Stomach (tissue), 9 donors: ENCODE data around the gene GSG1L. TPM values are rescaled to one million over a fixed set of nuclear protein-coding genes. Genes with fewer than 3 reads are reported as not detected.

ENCODE experiments used
- DNase-seq, 2 donors: peaks; one replicate each; pipeline versions ENCODE4 v3.0.0 to v3.0.0-alpha.2; 2013 to 2019
- H3K27ac ChIP-seq, 5 donors: fragments of 200-600 bp in 4 of 5; sonication (generic) in 4 of 5; one replicate each; pipeline ENCODE4 v1.5.1; 2013 to 2019; ENCODE audit warnings: mild to moderate bottlenecking in 1 of 5, moderate library complexity in 1 of 5
- H3K27me3 ChIP-seq, 3 donors: fragments of 200-600 bp; sonication (generic); one replicate each; pipeline ENCODE4 v1.5.1; 2017 to 2019; ENCODE audit warnings: mixed run types in 1 of 3
- H3K36me3 ChIP-seq, 4 donors: fragments of 200-600 bp; sonication (generic); 1 replicate in 3 of 4; 2 replicates in 1 of 4; pipeline ENCODE4 v1.5.1; 2016 to 2019
- H3K4me1 ChIP-seq, 4 donors: fragments of 200-600 bp; sonication (generic); one replicate each; pipeline ENCODE4 v1.5.1; 2016 to 2019
- H3K4me3 ChIP-seq, 4 donors: fragments of 200-600 bp; sonication (generic) in 3 of 4; one replicate each; pipeline ENCODE4 v1.5.1; 2016 to 2019; ENCODE audit warnings: mild to moderate bottlenecking in 1 of 4
- H3K9me3 ChIP-seq, 4 donors: fragments of 200-600 bp; sonication (generic); one replicate each; pipeline ENCODE4 v1.5.1; 2016 to 2019
- CTCF ChIP-seq, 7 experiments: fragments of 450-650 bp in 4 of 7; fragments of 200-600 bp in 3 of 7; sonication (generic) in 3 of 7; IDR thresholded peaks; one replicate each; pipeline ENCODE4 v1.5.1; 2016 to 2019; ENCODE audit warnings: antibody characterized with exemption in 7 of 7, control low read depth in 2 of 7, mild to moderate bottlenecking in 1 of 7
- EP300 ChIP-seq: sonication (generic); formaldehyde crosslinking; IDR thresholded peaks from one replicate; pipeline ENCODE4 v1.6.1; 2017; ENCODE audit warnings: antibody characterized with exemption
- POLR2A ChIP-seq, 4 donors: fragments of 450-650 bp; IDR thresholded peaks; one replicate each; pipeline ENCODE4 v1.6.1; 2016; ENCODE audit warnings: antibody characterized with exemption in 4 of 4, control low read depth in 2 of 4, mild to moderate bottlenecking in 1 of 4, moderate library complexity in 1 of 4
- POLR2AphosphoS5 ChIP-seq, 3 donors: sonication (generic); formaldehyde crosslinking; IDR thresholded peaks; one replicate each; pipeline ENCODE4 v1.6.1; 2016; ENCODE audit warnings: antibody characterized with exemption in 3 of 3
- WGBS, 5 donors: extraction: QIAGEN DNeasy Blood & Tissue Kit in 3 of 5; methylation state at CpG; one replicate each; pipeline versions ENCODE4 v1.1.5 to v1.1.7; 2013 to 2018; 5-methylcytosine and 5-hydroxymethylcytosine counted together
- intact Hi-C: fragments of 100-400 bp; cut with DNase I; formaldehyde crosslinking; loops from one replicate; pipeline ENCODE4 v1.15.1; 2023; ENCODE audit warnings: low total_unique reads
- polyA plus RNA-seq, 3 donors: library from polyadenylated mRNA; stranded (reverse); fragments of 200-250 nt; gene quantifications; one replicate each; pipeline ENCODE4 v1.2.3, GENCODE V29; 2013
- total RNA-seq, 5 donors: library from RNA; depleted of rRNA; stranded (reverse); fragments of >200 nt; gene quantifications; one replicate each; pipeline versions ENCODE4 v1.1.0 to v1.2.3, GENCODE V29; 2014 to 2016
- donor health status: healthy with polysubstance abuse.
- donor health status: Bipolar disorder and iron deficiency.
- donor health status: healthy.

Gene GSG1L
- total and polyA plus RNA-seq, 8 donors = 0.06 TPM; not detected in 7

GRCh38 chr16:27759967-27760788 is 303.3 kb downstream of the GSG1L start:
- 76 to 85% (median 79%) methylated on average over 13 of the region's 13 CpGs for WGBS, 5 donors

GRCh38 chr16:27759301-27759871 is 304.1 kb downstream of the GSG1L start:
- no peaks in the 10 kb centered on the region for H3K4me1 ChIP-seq
- WGBS, 5 donors = 80 to 87% (median 87%) methylated on average over 9 of the region's 9 CpGs
- no peaks in the 10 kb centered on the region for H3K27me3 ChIP-seq
- no peak overlapping the region for H3K27ac ChIP-seq
- peaks cover 10 to 96% (median 80%) of the 10 kb centered on the region in 4 donors for H3K36me3 ChIP-seq
- H3K4me3 ChIP-seq = no peak overlapping the region
- no peak for TF ChIP-seq POLR2AphosphoS5 (IDR thresholded peaks at IDR 0.05)
- no peak for TF ChIP-seq POLR2A (IDR thresholded peaks at IDR 0.05)
- TF ChIP-seq EP300 = no peak
- TF ChIP-seq CTCF (IDR thresholded peaks at IDR 0.05) = no peak
- H3K9me3 ChIP-seq = peaks cover 0 to 8% (median 5%) of the 10 kb centered on the region in 4 donors
- no peak for DNase-seq
- intact Hi-C loops = no loop called here

More at GRCh38 chr16:27759967-27760788, 303.3 kb downstream of the GSG1L start:
- DNase-seq = no peak
- H3K27me3 ChIP-seq = no peaks in the 10 kb centered on the region
- intact Hi-C loops = no loop called here
- H3K4me3 ChIP-seq = no peak overlapping the region
- no peaks in the 10 kb centered on the region for H3K4me1 ChIP-seq
- peaks cover 10 to 96% (median 80%) of the 10 kb centered on the region in 4 donors for H3K36me3 ChIP-seq
- TF ChIP-seq CTCF (IDR thresholded peaks at IDR 0.05) = no peak
- peaks cover 0 to 11% (median 7%) of the 10 kb centered on the region in 4 donors for H3K9me3 ChIP-seq
- H3K27ac ChIP-seq = no peak overlapping the region

- Histone ChIP-seq H3K27ac (no peak overlapping the region), H3K27me3 (no peaks in the 10 kb centered on the region), H3K9me3 (no peaks in the 10 kb centered on the region), H3K4me1 (no peaks in the 10 kb centered on the region), H3K4me3 (no peak overlapping the region), H3K36me3 (peaks cover 6 to 96% (median 80%) of the 10 kb centered on the region in 4 donors)
- TF ChIP-seq POLR2A (IDR thresholded peaks at IDR 0.05) (no peak), CTCF (IDR thresholded peaks at IDR 0.05) (no peak), EP300 (no peak)
- WGBS, 5 donors = 85 to 100% (median 98%) methylated on average over 2 of the region's 2 CpGs
- DNase-seq = no peak
- intact Hi-C loops = no loop called here
Measured at GRCh38 chr16:27758544-27758943, 305.0 kb downstream of the GSG1L start.

GRCh38 chr16:27756206-27756970 is 307.1 kb downstream of the GSG1L start:
- intact Hi-C loops = no loop called here

More at GRCh38 chr16:27756206-27756970, 307.1 kb downstream of the GSG1L start:
- H3K27ac ChIP-seq = no peak overlapping the region
- no peaks in the 10 kb centered on the region for H3K9me3 ChIP-seq
- no peaks in the 10 kb centered on the region for H3K27me3 ChIP-seq
- no peak for TF ChIP-seq CTCF (IDR thresholded peaks at IDR 0.05)
- no peak for TF ChIP-seq POLR2A (IDR thresholded peaks at IDR 0.05)
- TF ChIP-seq EP300 = no peak
- no peak for TF ChIP-seq POLR2AphosphoS5 (IDR thresholded peaks at IDR 0.05)
- DNase-seq = no peak
- H3K4me3 ChIP-seq = no peak overlapping the region
- no peaks in the 10 kb centered on the region for H3K4me1 ChIP-seq
- peaks cover 6 to 96% (median 78%) of the 10 kb centered on the region in 4 donors for H3K36me3 ChIP-seq
- WGBS, 5 donors = 80 to 92% (median 86%) methylated on average over 10 of the region's 10 CpGs
